Lower leg skin (tissue), 4 donors: ENCODE data around the gene SF3B5. TPM values are rescaled to one million over a fixed set of nuclear protein-coding genes. Genes with fewer than 3 reads are reported as not detected.

Experiments used
- DNase-seq, 2 donors: peaks; one replicate each; pipeline ENCODE4 v3.0.0-alpha.2; 2019; ENCODE audit warnings: low spot score in 2 of 2
- H3K4me3 ChIP-seq: fragments of 200-600 bp; sonication (generic); 2 replicates; pipeline ENCODE4 v1.5.1; 2017; ENCODE audit warnings: mild to moderate bottlenecking, low read depth; ENCODE audit not compliant: poor library complexity, severe bottlenecking
- POLR2A ChIP-seq, 2 donors: fragments of 450-650 bp; IDR thresholded peaks; one replicate each; pipeline ENCODE4 v1.6.1; 2016 to 2017; ENCODE audit warnings: antibody characterized with exemption in 2 of 2, mild to moderate bottlenecking in 1 of 2, moderate library complexity in 1 of 2
- WGBS, 2 donors: methylation state at CpG; one replicate each; pipeline ENCODE4 v1.1.5; 2018; 5-methylcytosine and 5-hydroxymethylcytosine counted together
- intact Hi-C: fragments of 100-400 bp; cut with DNase I; formaldehyde crosslinking; loops from one replicate; pipeline ENCODE4 v1.15.0; 2023; ENCODE audit warnings: low total_unique reads
- total RNA-seq, 4 donors: library from RNA; depleted of rRNA; stranded (reverse); fragments of >200 nt; gene quantifications; one replicate each; pipeline ENCODE4 v1.1.0, GENCODE V29; 2016
- TF ChIP-seq, protein P1 (sequence below), 3 donors: fragments of 450-650 bp; IDR thresholded peaks; one replicate each; pipeline ENCODE4 v1.5.1; 2016; ENCODE audit warnings: antibody characterized with exemption in 3 of 3, mild to moderate bottlenecking in 3 of 3, moderate library complexity in 2 of 3

SF3B5 gene
- total RNA-seq, 4 donors from 2014 or later = 97.7 to 161 (median 120) TPM

DNA sequence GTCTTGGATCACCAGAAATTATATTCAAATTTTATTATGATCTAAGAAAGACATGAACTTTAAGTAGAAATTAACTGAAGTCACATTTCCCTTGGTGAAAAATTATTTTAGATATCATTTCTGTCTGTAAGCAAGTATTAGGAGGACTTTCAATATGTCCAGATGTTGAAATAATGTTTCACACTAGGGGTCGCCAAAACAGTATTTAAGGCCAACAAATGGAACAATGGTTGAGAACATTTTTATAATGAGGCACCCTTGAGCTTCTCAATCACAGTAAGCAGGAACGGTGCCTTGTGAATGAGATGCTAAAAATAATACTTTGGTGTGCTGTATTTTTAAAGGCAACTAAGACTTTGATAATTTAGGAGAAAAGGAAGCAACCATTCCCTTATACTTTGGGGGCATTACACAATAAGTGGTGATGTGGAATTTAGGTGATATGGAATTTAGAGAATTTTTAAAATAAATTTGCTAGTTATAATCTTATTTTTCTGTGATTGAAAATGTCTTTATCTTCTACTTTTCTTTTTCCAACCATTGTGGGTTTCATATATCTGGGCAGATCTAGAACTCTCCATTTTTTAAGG lies 9.6 kb upstream of the SF3B5 start:
- 0 to 2% methylated on average over 2 of the region's 2 CpGs for WGBS, 2 donors
- DNase-seq = peak in 1 of 2 donors; percentile 37
- intact Hi-C loops = loop anchor here (5.0 kb wide), 1 partner anchor 377 kb away; no protein-coding TSS in a partner anchor
- no peak for TF ChIP-seq POLR2A (IDR thresholded peaks at IDR 0.05)
- TF ChIP-seq, protein P1, sequence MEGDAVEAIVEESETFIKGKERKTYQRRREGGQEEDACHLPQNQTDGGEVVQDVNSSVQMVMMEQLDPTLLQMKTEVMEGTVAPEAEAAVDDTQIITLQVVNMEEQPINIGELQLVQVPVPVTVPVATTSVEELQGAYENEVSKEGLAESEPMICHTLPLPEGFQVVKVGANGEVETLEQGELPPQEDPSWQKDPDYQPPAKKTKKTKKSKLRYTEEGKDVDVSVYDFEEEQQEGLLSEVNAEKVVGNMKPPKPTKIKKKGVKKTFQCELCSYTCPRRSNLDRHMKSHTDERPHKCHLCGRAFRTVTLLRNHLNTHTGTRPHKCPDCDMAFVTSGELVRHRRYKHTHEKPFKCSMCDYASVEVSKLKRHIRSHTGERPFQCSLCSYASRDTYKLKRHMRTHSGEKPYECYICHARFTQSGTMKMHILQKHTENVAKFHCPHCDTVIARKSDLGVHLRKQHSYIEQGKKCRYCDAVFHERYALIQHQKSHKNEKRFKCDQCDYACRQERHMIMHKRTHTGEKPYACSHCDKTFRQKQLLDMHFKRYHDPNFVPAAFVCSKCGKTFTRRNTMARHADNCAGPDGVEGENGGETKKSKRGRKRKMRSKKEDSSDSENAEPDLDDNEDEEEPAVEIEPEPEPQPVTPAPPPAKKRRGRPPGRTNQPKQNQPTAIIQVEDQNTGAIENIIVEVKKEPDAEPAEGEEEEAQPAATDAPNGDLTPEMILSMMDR (IDR thresholded peaks at IDR 0.05) = peak in 1 of 3 donors; percentile 12
- no peak overlapping the region for H3K4me3 ChIP-seq

DNA sequence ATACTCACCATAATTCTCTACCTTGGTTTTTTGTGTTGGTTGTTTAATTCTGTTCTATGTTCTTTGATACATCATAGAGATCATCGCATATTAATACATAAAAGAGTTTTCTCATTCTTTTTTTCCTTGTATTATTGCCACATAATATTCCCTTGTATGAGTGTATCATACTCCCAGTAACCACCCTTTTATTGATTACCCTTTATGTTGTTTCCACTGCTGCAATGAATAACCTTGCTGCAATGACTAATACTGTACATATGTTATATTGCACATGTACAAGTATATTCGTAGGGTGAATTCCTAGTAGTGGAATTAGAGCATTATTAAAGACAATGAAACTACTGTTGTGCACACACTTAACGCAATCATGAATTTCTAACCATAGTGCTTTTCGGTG lies 9.1 kb upstream of the SF3B5 start:
- TF ChIP-seq, protein P1 (IDR thresholded peaks at IDR 0.05) = no peak
- TF ChIP-seq POLR2A (IDR thresholded peaks at IDR 0.05) = no peak
- 46 to 47% methylated on average over 4 of the region's 4 CpGs for WGBS, 2 donors
- H3K4me3 ChIP-seq = no peak overlapping the region
- intact Hi-C loops = no loop called here
- DNase-seq = no peak

DNA sequence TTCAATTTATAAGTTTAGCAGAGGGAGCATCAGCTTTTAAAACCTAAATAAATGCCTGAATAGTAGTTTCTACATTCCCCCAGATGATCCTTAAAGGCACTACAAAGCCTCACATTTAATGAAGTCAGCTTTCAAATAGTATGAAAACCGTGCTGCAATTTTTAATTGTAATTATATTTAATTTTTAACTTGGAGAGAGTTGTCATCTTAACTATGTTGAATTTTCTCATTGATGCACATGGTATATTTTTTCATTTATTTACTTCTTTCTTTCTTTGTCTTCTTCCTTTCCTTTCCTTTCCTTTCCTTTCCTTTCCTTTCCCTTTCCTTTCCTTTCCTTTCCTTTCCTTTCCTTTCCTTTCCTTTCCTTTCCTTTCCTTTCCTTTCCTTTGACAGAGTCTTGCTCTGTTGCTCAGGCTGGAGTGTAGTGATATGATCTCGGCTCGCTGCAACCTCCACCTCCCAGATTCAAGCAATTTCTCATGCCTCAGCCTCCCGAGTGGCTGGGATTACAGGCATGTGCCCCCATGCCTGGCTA lies 7.7 kb upstream of the SF3B5 start:
- WGBS, 2 donors = 84% methylated on average over 4 of the region's 4 CpGs
- no peak overlapping the region for H3K4me3 ChIP-seq
- intact Hi-C loops = no loop called here
- DNase-seq = no peak
- no peak for TF ChIP-seq POLR2A (IDR thresholded peaks at IDR 0.05)
- TF ChIP-seq, protein P1 (IDR thresholded peaks at IDR 0.05) = no peak

DNA sequence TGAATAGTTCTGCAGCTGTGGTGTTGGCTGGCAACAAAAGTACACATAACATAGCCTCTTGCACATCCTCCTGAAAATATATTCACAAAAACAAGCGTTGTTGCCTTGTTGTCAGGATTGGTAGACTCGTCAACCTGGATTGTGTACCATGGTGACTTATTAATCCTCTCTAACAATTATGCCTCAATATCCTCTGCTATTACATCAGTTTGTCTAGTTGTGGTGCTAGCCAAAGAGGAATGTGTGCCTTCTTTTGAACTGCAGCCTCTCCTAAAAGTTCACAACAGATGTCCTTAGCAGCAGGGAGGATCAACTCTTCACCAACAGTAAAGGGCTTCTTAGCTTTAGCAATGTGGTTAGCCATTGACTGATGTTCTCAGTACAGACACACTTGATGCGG lies 3.6 kb upstream of the SF3B5 start:
- no peak for DNase-seq
- no peak overlapping the region for H3K4me3 ChIP-seq
- intact Hi-C loops = no loop called here
- TF ChIP-seq, protein P1 (IDR thresholded peaks at IDR 0.05) = no peak
- TF ChIP-seq POLR2A (IDR thresholded peaks at IDR 0.05) = no peak
- 86 to 87% methylated on average over 3 of the region's 3 CpGs for WGBS, 2 donors

DNA sequence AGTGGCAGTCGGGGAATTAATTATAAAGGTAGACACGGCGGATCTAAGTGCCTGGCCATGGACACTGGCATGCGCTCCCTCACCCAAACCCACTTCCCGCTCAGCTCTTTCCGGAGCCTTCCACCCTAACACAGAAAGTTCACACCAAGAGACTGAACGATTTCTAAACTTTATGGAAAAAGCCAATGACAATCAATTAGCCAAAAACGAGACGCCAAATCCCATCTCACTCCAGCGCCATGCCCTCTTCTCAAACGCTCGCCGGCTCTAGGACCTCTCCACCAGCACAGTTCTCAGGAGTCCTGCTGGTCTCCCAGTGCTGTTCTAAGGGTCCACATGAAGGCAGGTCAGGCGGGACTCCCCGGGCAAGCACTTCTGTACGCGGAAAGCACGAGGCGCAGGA lies 641 bp downstream of the SF3B5 start:
- intact Hi-C loops = no loop called here
- WGBS, 2 donors = 0 to 2% methylated on average over 19 of the region's 19 CpGs
- DNase-seq = no peak
- no peak for TF ChIP-seq POLR2A (IDR thresholded peaks at IDR 0.05)
- TF ChIP-seq, protein P1 (IDR thresholded peaks at IDR 0.05) = no peak
- peak overlapping the region; percentile 80 for H3K4me3 ChIP-seq

DNA sequence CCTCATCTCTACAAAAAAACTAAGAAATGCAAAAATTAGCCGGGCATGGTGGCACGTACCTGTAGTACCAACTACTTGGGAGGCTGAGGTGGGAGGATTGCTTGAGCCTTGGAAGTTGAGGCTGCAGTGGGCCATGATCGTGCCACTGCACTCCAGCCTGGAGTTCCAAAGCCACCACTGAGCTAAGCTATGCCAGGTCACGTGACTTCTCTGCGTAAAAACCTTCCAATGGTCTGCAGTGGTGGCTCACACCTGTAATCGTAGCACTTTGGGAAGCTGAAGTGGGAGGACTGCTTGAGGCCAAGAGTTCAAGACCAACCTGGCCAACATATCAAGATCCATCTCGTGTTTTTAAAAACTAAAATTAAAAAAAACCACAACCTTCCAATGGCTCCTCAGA lies 1.7 kb downstream of the SF3B5 start:
- TF ChIP-seq, protein P1 (IDR thresholded peaks at IDR 0.05) = no peak
- no peak for TF ChIP-seq POLR2A (IDR thresholded peaks at IDR 0.05)
- no peak for DNase-seq
- WGBS, 2 donors = 97 to 98% methylated on average over 7 of the region's 7 CpGs
- intact Hi-C loops = no loop called here
- no peak overlapping the region for H3K4me3 ChIP-seq
